ENCODE measurements around the gene MICAL2. TPM values are rescaled to one million over a fixed set of nuclear protein-coding genes. Genes with fewer than 3 reads are reported as not detected.

MICAL2 gene
- total RNA-seq, 1 donor from 2014 or later = 79.6 TPM

- no peak for DNase-seq (ENCODE audit: low read depth in 2 of 2)
Measured at GRCh38 chr11:12166299-12167060, 56.1 kb downstream of the MICAL2 start.

GRCh38 chr11:12167061-12168000 lies 56.9 kb downstream of the MICAL2 start:
- DNase-seq (ENCODE audit: low read depth in 2 of 2) = peak; percentile 97 to 99

- no peak for DNase-seq (ENCODE audit: low read depth in 2 of 2)
Measured at GRCh38 chr11:12168114-12168513, 57.7 kb downstream of the MICAL2 start.

GRCh38 chr11:12169822-12170221 lies 59.4 kb downstream of the MICAL2 start:
- no peak for DNase-seq (ENCODE audit: low read depth in 2 of 2)

GRCh38 chr11:12170501-12170900 lies 60.1 kb downstream of the MICAL2 start:
- DNase-seq (ENCODE audit: low read depth in 2 of 2) = no peak

GRCh38 chr11:12170984-12171383 lies 60.6 kb downstream of the MICAL2 start:
- no peak for DNase-seq (ENCODE audit: low read depth in 2 of 2)

GRCh38 chr11:12171921-12172320 lies 61.5 kb downstream of the MICAL2 start:
- no peak for DNase-seq (ENCODE audit: low read depth in 2 of 2)

GRCh38 chr11:12172493-12173013 lies 62.2 kb downstream of the MICAL2 start:
- no peak for DNase-seq (ENCODE audit: low read depth in 2 of 2)

- no peak for DNase-seq (ENCODE audit: low read depth in 2 of 2)
Measured at GRCh38 chr11:12173111-12173510, 62.7 kb downstream of the MICAL2 start.

- no peak for DNase-seq (ENCODE audit: low read depth in 2 of 2)
Measured at GRCh38 chr11:12174128-12174476, 63.7 kb downstream of the MICAL2 start.

GRCh38 chr11:12174477-12175143 lies 64.2 kb downstream of the MICAL2 start:
- peak in 1 of 2 donors; percentile 25 for DNase-seq (ENCODE audit: low read depth in 2 of 2)

GRCh38 chr11:12175694-12176241 lies 65.4 kb downstream of the MICAL2 start:
- DNase-seq (ENCODE audit: low read depth in 2 of 2) = peak in 1 of 2 donors; percentile 68

- DNase-seq (ENCODE audit: low read depth in 2 of 2) = no peak
Measured at GRCh38 chr11:12176410-12176809, 66.0 kb downstream of the MICAL2 start.

- no peak for DNase-seq (ENCODE audit: low read depth in 2 of 2)
Measured at GRCh38 chr11:12177739-12178338, 67.4 kb downstream of the MICAL2 start.

- no peak for DNase-seq (ENCODE audit: low read depth in 2 of 2)
Measured at GRCh38 chr11:12179019-12179418, 68.6 kb downstream of the MICAL2 start.

- no peak for DNase-seq (ENCODE audit: low read depth in 2 of 2)
Measured at GRCh38 chr11:12179531-12179930, 69.1 kb downstream of the MICAL2 start.

- no peak for DNase-seq (ENCODE audit: low read depth in 2 of 2)
Measured at GRCh38 chr11:12180257-12181205, 70.1 kb downstream of the MICAL2 start.

GRCh38 chr11:12182302-12182675 lies 71.9 kb downstream of the MICAL2 start:
- DNase-seq (ENCODE audit: low read depth in 2 of 2) = no peak

- peak; percentile 86 to 94 for DNase-seq (ENCODE audit: low read depth in 2 of 2)
Measured at GRCh38 chr11:12182676-12183541, 72.5 kb downstream of the MICAL2 start.
